Measurements from ENCODE around the gene ITPR3.

ITPR3 gene

DNA sequence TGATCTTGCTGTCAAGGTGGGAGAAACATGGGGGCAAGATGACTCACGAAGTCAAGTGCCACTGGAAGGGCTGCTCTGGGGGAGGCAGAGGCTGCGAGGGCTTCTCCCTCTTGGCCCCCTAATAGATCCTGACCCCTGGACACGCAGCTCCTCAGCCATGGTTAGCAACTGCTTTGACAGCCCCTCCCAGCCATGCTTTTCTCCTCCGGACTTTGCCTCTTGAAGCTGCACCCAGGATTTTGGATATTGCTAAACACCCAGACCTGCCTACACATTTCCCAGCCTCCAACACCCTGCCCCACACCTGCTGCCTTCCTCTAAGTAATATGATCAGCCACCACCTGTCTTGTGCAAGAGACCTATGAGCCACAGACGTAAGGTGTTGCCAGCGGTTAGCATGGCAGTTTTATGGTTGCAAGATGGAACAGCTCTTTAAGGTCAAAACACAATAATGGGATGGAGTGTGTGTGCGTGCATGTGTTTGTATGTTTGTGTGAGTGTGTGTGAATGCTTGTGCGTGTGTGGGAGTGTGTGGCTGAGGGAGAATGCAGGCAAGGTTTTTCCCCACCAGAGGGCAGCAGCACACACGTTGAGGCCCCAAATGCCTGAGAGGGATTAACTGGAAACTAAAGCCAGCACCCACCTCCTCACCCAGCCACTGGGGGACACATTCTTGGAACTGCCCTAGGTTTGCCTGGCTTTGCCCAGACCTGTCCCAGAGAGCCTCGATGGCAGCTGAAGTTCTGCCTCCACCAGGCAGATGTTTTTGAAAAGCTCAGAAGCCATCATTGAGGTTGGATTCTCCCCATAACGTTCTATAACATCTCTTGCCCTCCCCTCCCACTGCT lies 123.1 kb downstream of the ITPR3 start:
- no peak overlapping the region for H3K4me3 ChIP-seq (ENCODE audit: low read depth, low read length)
- in situ Hi-C loops (cut with HindIII; ENCODE audit: low sequenced_read_pairs), result no loop called here
- TF ChIP-seq, protein P1, sequence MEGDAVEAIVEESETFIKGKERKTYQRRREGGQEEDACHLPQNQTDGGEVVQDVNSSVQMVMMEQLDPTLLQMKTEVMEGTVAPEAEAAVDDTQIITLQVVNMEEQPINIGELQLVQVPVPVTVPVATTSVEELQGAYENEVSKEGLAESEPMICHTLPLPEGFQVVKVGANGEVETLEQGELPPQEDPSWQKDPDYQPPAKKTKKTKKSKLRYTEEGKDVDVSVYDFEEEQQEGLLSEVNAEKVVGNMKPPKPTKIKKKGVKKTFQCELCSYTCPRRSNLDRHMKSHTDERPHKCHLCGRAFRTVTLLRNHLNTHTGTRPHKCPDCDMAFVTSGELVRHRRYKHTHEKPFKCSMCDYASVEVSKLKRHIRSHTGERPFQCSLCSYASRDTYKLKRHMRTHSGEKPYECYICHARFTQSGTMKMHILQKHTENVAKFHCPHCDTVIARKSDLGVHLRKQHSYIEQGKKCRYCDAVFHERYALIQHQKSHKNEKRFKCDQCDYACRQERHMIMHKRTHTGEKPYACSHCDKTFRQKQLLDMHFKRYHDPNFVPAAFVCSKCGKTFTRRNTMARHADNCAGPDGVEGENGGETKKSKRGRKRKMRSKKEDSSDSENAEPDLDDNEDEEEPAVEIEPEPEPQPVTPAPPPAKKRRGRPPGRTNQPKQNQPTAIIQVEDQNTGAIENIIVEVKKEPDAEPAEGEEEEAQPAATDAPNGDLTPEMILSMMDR (IDR thresholded peaks at IDR 0.05; ENCODE audit: low read depth, low read length), result peak; percentile 94
- DNase-seq (ENCODE audit: low read depth, low spot score), result peak; percentile 63

DNA sequence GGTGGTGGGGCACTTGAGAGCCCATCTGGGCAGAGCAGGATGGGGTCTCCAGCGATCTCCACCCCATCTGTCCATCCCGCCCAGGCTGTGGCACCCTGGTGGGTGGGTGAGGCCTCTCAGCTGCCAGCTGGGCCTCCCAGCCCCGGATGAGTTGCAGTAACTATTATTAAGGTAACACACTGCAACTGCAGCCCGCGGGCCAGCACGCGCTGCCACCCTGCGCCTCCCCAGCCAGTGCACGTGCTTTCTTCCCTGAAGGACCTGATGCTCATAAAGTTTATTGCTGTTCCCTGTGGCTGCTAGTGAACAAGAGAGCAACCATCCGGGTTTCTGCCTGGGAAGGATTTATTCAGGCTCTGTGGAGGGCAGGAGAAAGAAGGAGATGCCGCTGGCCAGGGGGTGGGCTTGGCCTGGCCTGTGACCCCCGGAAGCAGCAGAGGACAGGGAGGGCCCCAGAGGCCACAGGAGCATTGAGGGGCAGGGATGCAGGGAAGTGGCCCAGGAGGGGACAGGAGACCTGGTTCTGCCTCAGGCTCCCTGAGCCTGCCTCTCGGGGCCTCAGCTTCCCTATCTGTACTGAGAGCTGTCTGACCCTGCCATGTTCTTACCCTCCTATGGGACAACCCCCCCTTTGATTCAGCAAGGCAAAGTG lies 123.9 kb downstream of the ITPR3 start:
- H3K4me3 ChIP-seq (ENCODE audit: low read depth, low read length), result no peak overlapping the region
- DNase-seq (ENCODE audit: low read depth, low spot score), result no peak
- TF ChIP-seq, protein P1 (IDR thresholded peaks at IDR 0.05; ENCODE audit: low read depth, low read length), result no peak
- in situ Hi-C loops (cut with HindIII; ENCODE audit: low sequenced_read_pairs), result no loop called here

DNA sequence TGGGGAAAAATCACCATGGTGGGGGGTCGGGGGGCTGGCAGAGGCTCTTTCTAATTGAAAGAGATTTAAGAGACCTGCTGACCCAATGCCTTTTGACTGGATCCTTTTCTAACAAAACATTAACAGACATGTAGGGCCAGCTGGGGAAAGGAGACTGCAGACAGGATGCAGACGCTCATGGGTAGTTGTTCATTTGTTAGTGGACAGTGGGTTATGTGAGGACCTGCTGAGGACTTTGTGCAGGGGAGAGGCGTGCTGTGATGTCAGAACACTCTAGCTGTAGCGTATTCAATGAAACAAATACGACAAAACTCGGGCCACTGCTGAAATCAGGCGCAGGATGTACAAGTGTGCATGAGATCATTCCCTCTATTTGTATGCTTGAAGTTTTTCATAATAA lies 124.4 kb downstream of the ITPR3 start:
- in situ Hi-C loops (cut with HindIII; ENCODE audit: low sequenced_read_pairs), result no loop called here
- TF ChIP-seq, protein P1 (IDR thresholded peaks at IDR 0.05; ENCODE audit: low read depth, low read length), result no peak
- peak; percentile 17 for DNase-seq (ENCODE audit: low read depth, low spot score)
- no peak overlapping the region for H3K4me3 ChIP-seq (ENCODE audit: low read depth, low read length)

Measured in astrocyte of the spinal cord (primary cell).